NT2/D1 (cell line): ENCODE data around the gene EDN1.

ENCODE experiments used
- DNase-seq: peaks from one replicate; pipeline ENCODE4 v3.0.0-alpha.2; 2011; ENCODE audit warnings: low read depth, low spot score
- H3K27me3 ChIP-seq: 2 replicates; pipeline ENCODE4 v1.6.0; 2011; ENCODE audit warnings: mild to moderate bottlenecking; ENCODE audit not compliant: insufficient read length, insufficient read depth
- H3K36me3 ChIP-seq: 2 replicates; pipeline ENCODE4 v1.6.1; 2011; ENCODE audit warnings: mild to moderate bottlenecking, low read length, mixed read lengths; ENCODE audit not compliant: insufficient read depth, insufficient read length
- H3K4me1 ChIP-seq: 2 replicates; pipeline ENCODE4 v1.5.1; 2011; ENCODE audit not compliant: insufficient read depth, insufficient read length
- H3K4me3 ChIP-seq: 2 replicates; pipeline ENCODE4 v1.5.1; 2011; ENCODE audit warnings: low read depth; ENCODE audit not compliant: insufficient read length
- H3K9ac ChIP-seq: 2 replicates; pipeline ENCODE4 v1.6.0; 2011; ENCODE audit warnings: low read depth; ENCODE audit not compliant: insufficient read length
- H3K9me3 ChIP-seq: 2 replicates; pipeline ENCODE4 v1.5.1; 2011; ENCODE audit warnings: mild to moderate bottlenecking, low read length; ENCODE audit not compliant: insufficient read depth
- SUZ12 ChIP-seq: IDR thresholded peaks from 2 replicates; pipeline ENCODE4 v1.6.1; 2011; ENCODE audit not compliant: insufficient read length, insufficient read depth; ENCODE audit errors: extremely low read depth
- YY1 ChIP-seq: IDR thresholded peaks from 2 replicates; pipeline ENCODE4 v1.6.1; 2011; ENCODE audit not compliant: insufficient read length, insufficient read depth
- ZNF274 ChIP-seq: IDR thresholded peaks from 2 replicates; pipeline ENCODE4 v1.6.1; 2011; ENCODE audit warnings: mild to moderate bottlenecking, low read depth, low read length

EDN1 gene

DNA sequence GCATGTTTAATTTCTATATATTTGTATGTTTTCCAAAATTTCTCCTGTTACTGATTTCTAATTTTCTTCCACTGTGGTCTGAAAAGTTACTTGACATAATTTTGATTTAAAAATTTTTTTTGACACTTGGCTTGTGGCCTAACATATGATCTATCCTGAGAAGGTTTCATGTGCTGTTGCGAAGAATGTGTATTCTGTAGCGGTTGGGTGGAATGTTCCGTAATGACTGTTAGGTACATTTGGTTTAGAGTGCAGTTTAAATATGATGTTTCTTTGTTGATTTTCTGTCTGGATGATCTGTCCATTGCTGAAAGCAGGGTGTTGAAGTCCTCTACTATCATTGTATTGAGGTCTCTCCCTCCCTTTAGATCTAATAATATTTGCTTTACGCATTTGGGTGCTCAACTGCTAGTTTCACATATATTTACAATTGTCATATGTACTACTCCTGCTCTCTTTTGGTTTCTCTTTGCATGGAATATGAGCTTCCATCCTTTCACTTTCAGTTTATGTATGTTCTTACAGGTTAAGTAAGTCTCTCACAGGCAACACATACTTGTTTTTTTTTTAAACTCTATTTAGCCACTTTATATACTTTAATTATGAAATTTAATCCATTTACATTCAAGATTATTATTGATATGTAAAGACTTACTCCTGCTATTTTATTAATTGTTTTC is 19.5 kb upstream of the EDN1 start:
- Histone ChIP-seq H3K36me3 (no peaks in the 10 kb centered on the region), H3K4me3 (no peak overlapping the region), H3K9ac (no peak overlapping the region), H3K27me3 (no peaks in the 10 kb centered on the region), H3K9me3 (peaks cover 10% of the 10 kb centered on the region; the same call in 1 of the 2 replicates), H3K4me1 (no peaks in the 10 kb centered on the region)
- DNase-seq = no peak
- TF ChIP-seq SUZ12 (no peak), YY1 (no peak), ZNF274 (no peak)

DNA sequence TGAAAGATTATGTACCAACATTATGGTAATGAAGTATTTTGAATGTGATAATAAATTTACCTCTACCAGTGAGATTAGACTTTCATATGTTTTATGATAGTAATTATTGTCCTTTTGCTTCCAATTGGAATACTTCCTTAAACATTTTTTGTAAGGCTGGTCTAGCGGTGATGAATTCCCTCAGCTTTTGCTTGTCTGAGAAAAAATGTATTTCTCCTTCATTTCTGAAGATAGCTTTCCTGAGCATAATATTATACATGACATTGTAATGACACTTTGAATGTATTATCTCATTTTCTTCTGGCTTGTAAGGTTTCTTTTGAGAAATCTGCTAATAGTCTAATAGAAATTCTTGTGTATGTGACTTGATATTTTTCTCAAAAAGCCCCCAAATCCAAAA is 18.6 kb upstream of the EDN1 start:
- DNase-seq = no peak
- Histone ChIP-seq H3K4me3 (no peak overlapping the region), H3K27me3 (no peaks in the 10 kb centered on the region), H3K4me1 (no peaks in the 10 kb centered on the region), H3K9ac (no peak overlapping the region), H3K9me3 (peaks cover 10% of the 10 kb centered on the region; the same call in 1 of the 2 replicates), H3K36me3 (no peaks in the 10 kb centered on the region)
- TF ChIP-seq ZNF274 = no peak

DNA sequence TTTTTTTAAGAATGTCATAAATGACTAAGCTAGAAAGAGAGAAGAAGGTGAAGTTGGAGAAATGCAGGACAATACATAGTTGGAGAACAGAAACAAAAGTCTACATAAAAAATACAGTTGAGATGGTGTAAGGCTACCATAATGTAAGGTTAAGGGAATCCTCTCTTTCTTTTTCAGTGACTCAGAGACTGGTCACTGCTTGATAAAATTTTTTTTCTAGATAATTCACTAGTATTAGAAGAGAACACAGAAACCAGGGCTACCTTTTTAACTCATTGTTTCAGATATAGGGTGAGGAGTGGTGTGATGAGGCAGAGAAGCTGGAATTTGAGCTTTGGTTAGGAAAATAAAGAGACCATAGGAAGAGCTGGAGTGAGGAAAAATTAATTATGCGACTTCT is 18.2 kb upstream of the EDN1 start:
- H3K4me3 ChIP-seq = no peak overlapping the region
- peaks cover 10% of the 10 kb centered on the region; the same call in 1 of the 2 replicates for H3K9me3 ChIP-seq
- no peak overlapping the region for H3K9ac ChIP-seq
- no peak for TF ChIP-seq YY1
- TF ChIP-seq ZNF274 = no peak
- no peak for TF ChIP-seq SUZ12
- no peak for DNase-seq
- no peaks in the 10 kb centered on the region for H3K27me3 ChIP-seq
- no peaks in the 10 kb centered on the region for H3K36me3 ChIP-seq
- no peaks in the 10 kb centered on the region for H3K4me1 ChIP-seq

DNA sequence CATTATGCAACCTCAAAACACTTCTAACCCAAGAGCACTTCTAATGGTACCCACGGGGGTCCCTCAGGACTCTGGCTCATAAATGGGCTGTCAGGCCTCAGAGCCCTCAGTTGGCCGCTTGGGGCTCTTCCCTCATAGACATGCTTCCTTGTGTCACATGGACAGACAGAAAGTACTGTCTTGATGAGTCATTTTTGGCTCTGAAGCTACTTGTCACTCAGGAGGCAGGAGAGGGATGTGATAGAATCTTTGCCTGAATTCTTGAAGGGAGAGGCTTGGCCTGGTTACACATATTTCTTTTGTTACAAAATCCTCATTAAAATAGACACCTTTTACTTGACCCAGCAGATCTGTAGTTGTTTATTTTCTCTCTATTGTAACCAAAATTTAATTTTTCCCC is 15.1 kb upstream of the EDN1 start:
- H3K4me1 ChIP-seq = no peaks in the 10 kb centered on the region
- DNase-seq = no peak
- no peaks in the 10 kb centered on the region for H3K27me3 ChIP-seq
- TF ChIP-seq YY1 (no peak), ZNF274 (no peak), SUZ12 (no peak)
- peaks cover 10% of the 10 kb centered on the region; the same call in 1 of the 2 replicates for H3K9me3 ChIP-seq
- H3K36me3 ChIP-seq = no peaks in the 10 kb centered on the region
- H3K9ac ChIP-seq = no peak overlapping the region
- no peak overlapping the region for H3K4me3 ChIP-seq

DNA sequence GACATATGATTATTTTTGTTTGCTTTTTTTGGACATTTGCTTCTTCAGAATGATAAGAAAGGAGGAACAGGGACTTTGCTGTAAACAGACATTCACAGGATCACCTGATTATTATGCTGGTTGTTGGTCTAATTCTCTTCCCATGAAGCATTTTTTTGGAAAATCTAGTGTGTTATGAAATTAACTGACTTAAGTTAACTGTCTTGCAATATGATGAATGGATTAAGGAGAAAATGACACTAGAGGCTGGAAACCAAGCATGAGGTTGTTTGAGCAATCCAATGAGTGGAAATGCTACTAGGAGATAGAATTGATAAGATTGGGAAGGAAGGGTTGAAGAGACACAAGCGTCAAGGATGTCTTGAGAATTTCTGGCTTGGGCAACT is 13.2 kb upstream of the EDN1 start:
- no peak for TF ChIP-seq SUZ12
- TF ChIP-seq ZNF274 = no peak
- no peak overlapping the region for H3K9ac ChIP-seq
- no peaks in the 10 kb centered on the region for H3K4me1 ChIP-seq
- H3K4me3 ChIP-seq = no peak overlapping the region
- H3K27me3 ChIP-seq = no peaks in the 10 kb centered on the region
- no peaks in the 10 kb centered on the region for H3K36me3 ChIP-seq
- peaks cover 2% of the 10 kb centered on the region; the same call in 1 of the 2 replicates for H3K9me3 ChIP-seq
- no peak for DNase-seq

DNA sequence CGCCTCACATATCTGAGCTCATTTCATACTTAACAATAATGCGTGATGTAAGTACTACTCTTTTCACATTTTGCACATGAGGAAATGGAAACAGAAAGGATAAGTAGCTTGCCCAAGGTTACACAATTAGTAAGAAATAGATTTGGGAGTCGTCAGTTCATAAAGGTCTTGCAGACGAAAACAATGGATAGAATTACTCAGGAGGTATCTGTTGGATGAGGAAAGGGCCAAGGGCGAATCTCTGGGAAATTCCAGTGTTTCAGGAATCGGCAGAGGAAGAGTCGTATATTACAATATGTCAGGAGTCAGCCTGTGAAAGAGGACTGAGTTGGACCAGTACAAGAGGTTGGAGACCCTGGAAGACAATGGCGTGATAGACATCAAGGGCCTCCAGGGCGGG is 12.8 kb upstream of the EDN1 start:
- Histone ChIP-seq H3K9ac (no peak overlapping the region), H3K27me3 (no peaks in the 10 kb centered on the region), H3K9me3 (no peaks in the 10 kb centered on the region), H3K4me3 (no peak overlapping the region), H3K36me3 (no peaks in the 10 kb centered on the region), H3K4me1 (no peaks in the 10 kb centered on the region)
- DNase-seq = no peak
- TF ChIP-seq ZNF274 = no peak
- TF ChIP-seq YY1 = no peak

DNA sequence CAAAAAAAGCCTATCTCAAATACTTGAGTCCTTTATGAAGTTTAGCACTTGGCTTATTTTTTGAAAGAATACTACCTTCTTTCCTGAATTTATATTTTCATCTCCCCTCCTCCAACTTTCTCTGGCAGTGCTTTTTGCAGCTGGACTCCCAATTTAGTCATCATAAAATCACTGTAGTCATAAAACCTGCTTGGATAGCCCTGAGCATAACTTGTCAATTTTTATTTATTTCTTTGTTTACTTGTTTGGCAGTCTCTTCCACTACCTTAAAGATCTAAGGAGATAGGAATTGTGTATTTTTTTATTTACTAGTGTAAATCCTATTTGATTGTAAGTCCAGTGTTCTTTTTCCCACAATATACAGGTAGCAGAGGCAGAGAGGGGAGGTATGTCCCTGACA is 11.2 kb upstream of the EDN1 start:
- no peaks in the 10 kb centered on the region for H3K36me3 ChIP-seq
- H3K27me3 ChIP-seq = no peaks in the 10 kb centered on the region
- no peak for TF ChIP-seq YY1
- no peak for TF ChIP-seq SUZ12
- no peak for TF ChIP-seq ZNF274
- no peak overlapping the region for H3K9ac ChIP-seq
- no peaks in the 10 kb centered on the region for H3K9me3 ChIP-seq
- no peak overlapping the region for H3K4me3 ChIP-seq
- no peaks in the 10 kb centered on the region for H3K4me1 ChIP-seq
- DNase-seq = no peak
